Prostate gland (tissue), 2 donors: ENCODE data around the gene ZNF22.

ENCODE experiments used
- CTCF ChIP-seq, 4 experiments: fragments of 200-600 bp in 2 of 4; fragments of 450-650 bp in 2 of 4; sonication (generic) in 2 of 4; IDR thresholded peaks; 1 replicate in 3 of 4; 2 replicates in 1 of 4; pipeline ENCODE4 v1.5.1; 2016 to 2019; ENCODE audit warnings: antibody characterized with exemption in 4 of 4, mild to moderate bottlenecking in 2 of 4, moderate library complexity in 2 of 4
- POLR2A ChIP-seq: fragments of 450-650 bp; IDR thresholded peaks from one replicate; pipeline ENCODE4 v1.6.1; 2016; ENCODE audit warnings: antibody characterized with exemption, mild to moderate bottlenecking
- POLR2AphosphoS5 ChIP-seq: sonication (generic); formaldehyde crosslinking; IDR thresholded peaks from one replicate; pipeline ENCODE4 v1.6.1; 2017; ENCODE audit warnings: antibody characterized with exemption

GRCh38 chr10:44967616-44968015, 33.1 kb upstream of the ZNF22 start:
- TF ChIP-seq CTCF (IDR thresholded peaks at IDR 0.05) (no peak), POLR2A (no peak), POLR2AphosphoS5 (no peak)
